ENCODE results near the gene CTNNA3. TPM values are rescaled to one million over a fixed set of nuclear protein-coding genes. Genes with fewer than 3 reads are reported as not detected.

The CTNNA3 gene
- total RNA-seq, 1 experiment from 2014 or later, result 0.32 TPM

- no peak for TF ChIP-seq MAX (IDR thresholded peaks at IDR 0.05)
- TF ChIP-seq EZH2 (IDR thresholded peaks at IDR 0.05), result no peak
These were observed 434.6 kb downstream of the CTNNA3 start (continued) for GRCh38 chr10:67261300-67261797.

- ChIA-PET RAD21 (ENCODE audit: low non-redundant PET in 1 of 2, low total read pairs in 2 of 2, uncharacterized antibody in 2 of 2, unreplicated experiment in 2 of 2) (no interaction called here), CTCF (no interaction called here), POLR2A (no interaction called here)
- TF ChIP-seq POLR2A (IDR thresholded peaks at IDR 0.05; ENCODE audit: borderline replicate concordance, extremely low read depth, insufficient read depth, insufficient read length) (no peak), RAD21 (IDR thresholded peaks at IDR 0.05; ENCODE audit: low read depth) (no peak), POLR2AphosphoS5 (IDR thresholded peaks at IDR 0.05; ENCODE audit: low read depth, low read length) (no peak), EZH2phosphoT487 (IDR thresholded peaks at IDR 0.05; ENCODE audit: borderline replicate concordance) (no peak), ATF3 (IDR thresholded peaks at IDR 0.05) (no peak), ZFX (IDR thresholded peaks at IDR 0.05) (no peak), ZBTB33 (IDR thresholded peaks at IDR 0.05; ENCODE audit: extremely low read depth, insufficient replicate concordance, low read length) (no peak), YY1 (IDR thresholded peaks at IDR 0.05; ENCODE audit: extremely low read depth, insufficient replicate concordance, low read depth, low read length) (no peak), JUND (IDR thresholded peaks at IDR 0.05) (no peak), SP1 (IDR thresholded peaks at IDR 0.05; ENCODE audit: low read depth) (no peak), SRF (IDR thresholded peaks at IDR 0.05; ENCODE audit: low read depth) (no peak), CBX3 (IDR thresholded peaks at IDR 0.05; ENCODE audit: low read depth) (no peak), EGR1 (IDR thresholded peaks at IDR 0.05; ENCODE audit: low read depth) (no peak), ZNF274 (IDR thresholded peaks at IDR 0.05; ENCODE audit: low read depth, low read length) (no peak), MAX (IDR thresholded peaks at IDR 0.05) (no peak), SIN3A (IDR thresholded peaks at IDR 0.05; ENCODE audit: low read depth) (no peak)
- Histone ChIP-seq H3K27me3 (ENCODE audit: insufficient read depth, low read length) (no peaks in the 10 kb centered on the region), H4K20me1 (ENCODE audit: insufficient read depth) (no peaks in the 10 kb centered on the region), H3K4me1 (ENCODE audit: control insufficient read depth in 1 of 2, insufficient read depth in 2 of 2, low read length in 2 of 2) (no peaks in the 10 kb centered on the region), H3K9me3 (ENCODE audit: control insufficient read depth in 1 of 2, insufficient read depth in 1 of 2, low read depth in 1 of 2, low read length in 2 of 2) (no peaks in the 10 kb centered on the region), H3K9me2 (ENCODE audit: insufficient read depth) (no peaks in the 10 kb centered on the region), H3K27ac (ENCODE audit: low read depth, low read length) (no peak overlapping the region), H3K9ac (ENCODE audit: low read length) (no peak overlapping the region), H2AFZ (ENCODE audit: low read depth, low read length, poor library complexity, severe bottlenecking) (no peak overlapping the region), H3K4me2 (ENCODE audit: low read length) (no peak overlapping the region), H3K36me3 (ENCODE audit: control insufficient read depth in 1 of 2, insufficient read depth in 2 of 2, low read length in 2 of 2) (no peaks in the 10 kb centered on the region), H3K4me3 (replicated peaks in 1 of 2; ENCODE audit: low read depth in 1 of 2, low read length in 2 of 2) (no peak overlapping the region), H3K79me2 (ENCODE audit: insufficient read depth, low read length) (no peaks in the 10 kb centered on the region)
- ATAC-seq (no peak), DNase-seq (ENCODE audit: low read depth, low spot score) (no peak)
- no TSS peak for BruUV-seq (replicated peaks)
- intact Hi-C loops (cut with micrococcal nuclease), result no loop called here
These were observed 436.6 kb downstream of the CTNNA3 start for GRCh38 chr10:67259319-67259929.
